HCT116 (cell line): ENCODE results near the gene HSPA4.

Source experiments
- EZH2phosphoT487 ChIP-seq: fragments of 200-600 bp; IDR thresholded peaks from 2 replicates; pipeline ENCODE4 v1.6.1; 2018; ENCODE audit warnings: antibody characterized with exemption, borderline replicate concordance
- TF ChIP-seq, protein P1 (sequence below), 3 experiments: fragments of 200-600 bp in 1 of 3; sonication (generic) in 1 of 3; IDR thresholded peaks in 2 of 3; conservative IDR thresholded peaks in 1 of 3; 2 replicates each; pipeline ENCODE4 v1.5.1; 2012 to 2017; ENCODE audit warnings: low read depth in 2 of 3, low read length in 2 of 3, antibody characterized with exemption in 1 of 3, borderline replicate concordance in 1 of 3, control low read depth in 1 of 3, mild to moderate bottlenecking in 1 of 3, mixed read lengths in 1 of 3, mixed run types in 1 of 3, moderate library complexity in 1 of 3; ENCODE audit not compliant: insufficient read depth in 1 of 3

DNA sequence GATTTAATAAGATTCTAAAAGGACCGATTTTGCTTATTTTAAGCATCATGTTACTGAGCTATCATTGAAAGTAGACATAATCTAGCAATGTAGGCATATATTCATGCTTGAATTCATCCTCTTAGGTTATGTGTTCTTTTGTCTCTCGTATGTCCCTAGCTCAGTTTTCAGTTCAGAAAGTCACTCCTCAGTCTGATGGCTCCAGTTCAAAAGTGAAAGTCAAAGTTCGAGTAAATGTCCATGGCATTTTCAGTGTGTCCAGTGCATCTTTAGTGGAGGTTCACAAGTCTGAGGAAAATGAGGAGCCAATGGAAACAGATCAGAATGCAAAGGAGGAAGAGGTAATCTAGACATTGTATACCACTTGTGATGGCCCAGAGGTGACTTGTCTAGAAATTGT lies 39.2 kb downstream of the HSPA4 start:
- TF ChIP-seq EZH2phosphoT487, result no peak
- TF ChIP-seq, protein P1, sequence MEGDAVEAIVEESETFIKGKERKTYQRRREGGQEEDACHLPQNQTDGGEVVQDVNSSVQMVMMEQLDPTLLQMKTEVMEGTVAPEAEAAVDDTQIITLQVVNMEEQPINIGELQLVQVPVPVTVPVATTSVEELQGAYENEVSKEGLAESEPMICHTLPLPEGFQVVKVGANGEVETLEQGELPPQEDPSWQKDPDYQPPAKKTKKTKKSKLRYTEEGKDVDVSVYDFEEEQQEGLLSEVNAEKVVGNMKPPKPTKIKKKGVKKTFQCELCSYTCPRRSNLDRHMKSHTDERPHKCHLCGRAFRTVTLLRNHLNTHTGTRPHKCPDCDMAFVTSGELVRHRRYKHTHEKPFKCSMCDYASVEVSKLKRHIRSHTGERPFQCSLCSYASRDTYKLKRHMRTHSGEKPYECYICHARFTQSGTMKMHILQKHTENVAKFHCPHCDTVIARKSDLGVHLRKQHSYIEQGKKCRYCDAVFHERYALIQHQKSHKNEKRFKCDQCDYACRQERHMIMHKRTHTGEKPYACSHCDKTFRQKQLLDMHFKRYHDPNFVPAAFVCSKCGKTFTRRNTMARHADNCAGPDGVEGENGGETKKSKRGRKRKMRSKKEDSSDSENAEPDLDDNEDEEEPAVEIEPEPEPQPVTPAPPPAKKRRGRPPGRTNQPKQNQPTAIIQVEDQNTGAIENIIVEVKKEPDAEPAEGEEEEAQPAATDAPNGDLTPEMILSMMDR (IDR thresholded peaks at IDR 0.05 in 2 of 3, conservative IDR thresholded peaks at IDR 0.05 in 1 of 3; ENCODE audit: borderline replicate concordance in 1 of 3, insufficient read depth in 1 of 3, low read depth in 2 of 3, low read length in 2 of 3), result no peak
